Adrenal gland (tissue), 12 donors: ENCODE measurements around the gene DPH7. TPM values are rescaled to one million over a fixed set of nuclear protein-coding genes. Genes with fewer than 3 reads are reported as not detected.

ENCODE experiments used
- DNase-seq, 7 donors: peaks; one replicate each; pipeline ENCODE4 v3.0.0-alpha.2; 2019 to 2020
- H3K27ac ChIP-seq, 5 donors: fragments of 200-600 bp; sonication (generic) in 4 of 5; 1 replicate in 3 of 5; 2 replicates in 2 of 5; pipeline versions ENCODE4 v1.5.1 to v1.8.0; 2016 to 2020; ENCODE audit warnings: mild to moderate bottlenecking in 1 of 5
- H3K27me3 ChIP-seq: fragments of 200-600 bp; 2 replicates; pipeline ENCODE4 v1.8.0; 2021
- H3K36me3 ChIP-seq, 2 donors: fragments of 200-600 bp; replicated peaks in 1 of 2; 1 replicate in 1 of 2; 2 replicates in 1 of 2; pipeline versions ENCODE4 v1.5.1 to v1.8.0; 2018 to 2022
- H3K4me1 ChIP-seq, 2 donors: fragments of 200-600 bp; replicated peaks in 1 of 2; 1 replicate in 1 of 2; 2 replicates in 1 of 2; pipeline versions ENCODE4 v1.5.1 to v1.8.0; 2018 to 2021
- H3K4me3 ChIP-seq, 4 donors: fragments of 200-600 bp; sonication (generic) in 3 of 4; one replicate each; pipeline ENCODE4 v1.5.1; 2016 to 2018
- H3K9me3 ChIP-seq, 3 donors: fragments of 200-600 bp; sonication (generic) in 1 of 3; replicated peaks in 1 of 3; 1 replicate in 2 of 3; 2 replicates in 1 of 3; pipeline versions ENCODE4 v1.5.1 to v1.8.0; 2016 to 2021
- CTCF ChIP-seq, 6 experiments: fragments of 450-650 bp in 4 of 6; fragments of 200-600 bp in 2 of 6; sonication (generic) in 1 of 6; IDR thresholded peaks; 1 replicate in 5 of 6; 2 replicates in 1 of 6; pipeline versions ENCODE4 v1.5.1 to v1.8.0; 2016 to 2021; ENCODE audit warnings: antibody characterized with exemption in 6 of 6, mild to moderate bottlenecking in 2 of 6, moderate library complexity in 1 of 6
- POLR2A ChIP-seq, 2 donors: fragments of 450-650 bp; IDR thresholded peaks; one replicate each; pipeline ENCODE4 v1.6.1; 2017; ENCODE audit warnings: antibody characterized with exemption in 2 of 2, mild to moderate bottlenecking in 2 of 2, moderate library complexity in 1 of 2
- WGBS, 4 donors: extraction: QIAGEN DNeasy Blood & Tissue Kit in 2 of 4; methylation state at CpG; one replicate each; pipeline versions ENCODE4 v1.1.5 to v1.1.7; 2013 to 2017; 5-methylcytosine and 5-hydroxymethylcytosine counted together
- intact Hi-C, 2 donors: fragments of 100-400 bp; cut with DNase I; formaldehyde crosslinking; loops; one replicate each; pipeline versions ENCODE4 v1.14.1 to v1.15.0; 2022 to 2023
- polyA plus RNA-seq, 3 donors: library from polyadenylated mRNA; stranded (reverse); fragments of 200-250 nt in 2 of 3; fragments of 350-450 nt in 1 of 3; fragmentation: Illumina TruSeq in 1 of 3; extraction: RNeasy Lipid Tissue Mini Kit (QIAGEN cat#74804) in 1 of 3; gene quantifications; one replicate each; pipeline ENCODE4 v1.2.3, GENCODE V29; 2013 to 2014
- total RNA-seq, 9 donors: library from RNA; depleted of rRNA in 4 of 9; stranded (reverse); fragments of >200 nt in 4 of 9; fragments of 120-200 nt in 1 of 9; fragmentation: NEBNext Ultra II Directional in 1 of 9; extraction: Animal tissue kit (Norgen Biotek cat#: 25700) in 1 of 9; gene quantifications; one replicate each; pipeline versions ENCODE4 v1.1.0 to v1.2.4, GENCODE V29; 2013 to 2023
- donor health status: healthy with polysubstance abuse.
- donor health status: Bipolar disorder and iron deficiency.
- donor health status: DM: yes; HTN: yes; CAD: no.
- donor health status: DM: no; HTN: no; CAD: no.
- donor health status: DM: no; HTN: no; CAD: no.
- donor health status: DM: yes; HTN: yes; CAD: no.

Gene DPH7
- total and polyA plus RNA-seq, 12 donors: 17.2 to 88.3 (median 28.9) TPM

- intact Hi-C loops: no loop called here
- H3K27ac ChIP-seq: no peak overlapping the region
- H3K27me3 ChIP-seq: no peaks in the 10 kb centered on the region
- TF ChIP-seq POLR2A (IDR thresholded peaks at IDR 0.05) (no peak), CTCF (IDR thresholded peaks at IDR 0.05) (no peak)
- no peak for DNase-seq
- no peak overlapping the region for H3K4me3 ChIP-seq
- peaks cover 0 to 22% of the 10 kb centered on the region in 2 donors for H3K36me3 ChIP-seq
- no peaks in the 10 kb centered on the region for H3K9me3 ChIP-seq
- H3K4me1 ChIP-seq: no peaks in the 10 kb centered on the region
- 91 to 97% (median 94%) methylated on average over 10 of the region's 10 CpGs for WGBS, 4 donors
Measured at GRCh38 chr9:137564134-137564533, 14.6 kb downstream of the DPH7 start.

- Histone ChIP-seq H3K4me3 (no peak overlapping the region), H3K4me1 (no peaks in the 10 kb centered on the region), H3K36me3 (peaks cover 0 to 42% of the 10 kb centered on the region in 2 donors), H3K27ac (no peak overlapping the region), H3K9me3 (no peaks in the 10 kb centered on the region), H3K27me3 (no peaks in the 10 kb centered on the region)
- TF ChIP-seq CTCF (IDR thresholded peaks at IDR 0.05): no peak
- no peak for TF ChIP-seq POLR2A (IDR thresholded peaks at IDR 0.05)
- intact Hi-C loops: no loop called here
- 95 to 100% (median 97%) methylated on average over 4 of the region's 4 CpGs for WGBS, 4 donors
- no peak for DNase-seq
Measured at GRCh38 chr9:137558127-137558526, 20.6 kb downstream of the DPH7 start.

GRCh38 chr9:137556069-137556838 is 22.5 kb downstream of the DPH7 start:
- no peaks in the 10 kb centered on the region for H3K27me3 ChIP-seq
- H3K4me3 ChIP-seq: no peak overlapping the region
- peak overlapping the region in 2 of 5 donors; percentile 0 to 47 for H3K27ac ChIP-seq
- peaks cover 0 to 9% of the 10 kb centered on the region in 2 donors for H3K4me1 ChIP-seq
- H3K36me3 ChIP-seq: peaks cover 0 to 36% of the 10 kb centered on the region in 2 donors
- no peaks in the 10 kb centered on the region for H3K9me3 ChIP-seq
- peak; percentile 50 to 85 (median 76) for DNase-seq
- intact Hi-C loops: no loop called here
- WGBS, 4 donors: 66 to 78% (median 75%) methylated on average over 13 to 24 of the region's 24 CpGs
- TF ChIP-seq CTCF (IDR thresholded peaks at IDR 0.05) (no peak), POLR2A (IDR thresholded peaks at IDR 0.05) (no peak)

GRCh38 chr9:137555179-137555578 is 23.5 kb downstream of the DPH7 start:
- H3K27ac ChIP-seq: no peak overlapping the region
- peaks cover 0 to 36% of the 10 kb centered on the region in 2 donors for H3K36me3 ChIP-seq
- H3K27me3 ChIP-seq: no peaks in the 10 kb centered on the region
- TF ChIP-seq CTCF (IDR thresholded peaks at IDR 0.05) (no peak), POLR2A (IDR thresholded peaks at IDR 0.05) (no peak)
- H3K4me3 ChIP-seq: no peak overlapping the region
- H3K4me1 ChIP-seq: peaks cover 0 to 11% of the 10 kb centered on the region in 2 donors
- 89 to 93% (median 91%) methylated on average over 5 to 10 of the region's 10 CpGs for WGBS, 4 donors
- intact Hi-C loops: no loop called here
- DNase-seq: no peak
- no peaks in the 10 kb centered on the region for H3K9me3 ChIP-seq
